ENCODE data around the gene ERC1.
A peak's percentile ranks its signal among the peaks of the same experiment; 100 is the strongest.
"Not testable (repeated sequence)": the region's sequence is repeated elsewhere in the genome, so short reads cannot be mapped to it uniquely, and the experiment has no call there.

Gene ERC1

GRCh38 chr12:1078002-1078401, 87.0 kb downstream of the ERC1 start:
- peak; percentile 21 for DNase-seq (ENCODE audit: low read depth)

- no peak for DNase-seq (ENCODE audit: low read depth)
Observed at GRCh38 chr12:1080520-1081223, 89.6 kb downstream of the ERC1 start.

- no peak for DNase-seq (ENCODE audit: low read depth)
Observed at GRCh38 chr12:1083151-1083888, 92.3 kb downstream of the ERC1 start.

- DNase-seq (ENCODE audit: low read depth), result peak; percentile 56
Observed at GRCh38 chr12:1083889-1084262, 92.9 kb downstream of the ERC1 start.

- no peak for DNase-seq (ENCODE audit: low read depth)
Observed at GRCh38 chr12:1091350-1091749, 100.3 kb downstream of the ERC1 start.

GRCh38 chr12:1093166-1093751, 102.2 kb downstream of the ERC1 start:
- peak; percentile 77 for DNase-seq (ENCODE audit: low read depth)

GRCh38 chr12:1094714-1095113, 103.7 kb downstream of the ERC1 start:
- no peak for DNase-seq (ENCODE audit: low read depth)

- DNase-seq (ENCODE audit: low read depth), result no peak
Observed at GRCh38 chr12:1099158-1099557, 108.1 kb downstream of the ERC1 start.

GRCh38 chr12:1099618-1100017, 108.6 kb downstream of the ERC1 start:
- DNase-seq (ENCODE audit: low read depth), result not testable (repeated sequence)

GRCh38 chr12:1102115-1102514, 111.1 kb downstream of the ERC1 start:
- no peak for DNase-seq (ENCODE audit: low read depth)

- no peak for DNase-seq (ENCODE audit: low read depth)
Observed at GRCh38 chr12:1102791-1103450, 111.9 kb downstream of the ERC1 start.

GRCh38 chr12:1103632-1104031, 112.6 kb downstream of the ERC1 start:
- peak; percentile 23 for DNase-seq (ENCODE audit: low read depth)

- no peak for DNase-seq (ENCODE audit: low read depth)
Observed at GRCh38 chr12:1104088-1104800, 113.2 kb downstream of the ERC1 start.

GRCh38 chr12:1107669-1108068, 116.6 kb downstream of the ERC1 start:
- no peak for DNase-seq (ENCODE audit: low read depth)

GRCh38 chr12:1108276-1108675, 117.3 kb downstream of the ERC1 start:
- DNase-seq (ENCODE audit: low read depth), result no peak

- DNase-seq (ENCODE audit: low read depth), result peak; percentile 89
Observed at GRCh38 chr12:1115484-1116231, 124.6 kb downstream of the ERC1 start.

- peak; percentile 68 for DNase-seq (ENCODE audit: low read depth)
Observed at GRCh38 chr12:1117371-1117770, 126.3 kb downstream of the ERC1 start.

- peak; percentile 78 for DNase-seq (ENCODE audit: low read depth)
Observed at GRCh38 chr12:1117970-1118563, 127.0 kb downstream of the ERC1 start.

- DNase-seq (ENCODE audit: low read depth), result no peak
Observed at GRCh38 chr12:1122786-1123185, 131.8 kb downstream of the ERC1 start.

GRCh38 chr12:1126091-1126490, 135.1 kb downstream of the ERC1 start:
- DNase-seq (ENCODE audit: low read depth), result no peak

GRCh38 chr12:1127021-1127420, 136.0 kb downstream of the ERC1 start:
- DNase-seq (ENCODE audit: low read depth), result no peak
